ENCODE measurements around the gene UBA1.

- TF ChIP-seq POLR2A (IDR thresholded peaks at IDR 0.05) (no peak), POLR2AphosphoS5 (IDR thresholded peaks at IDR 0.05) (no peak)
- TF ChIP-seq, protein P1, sequence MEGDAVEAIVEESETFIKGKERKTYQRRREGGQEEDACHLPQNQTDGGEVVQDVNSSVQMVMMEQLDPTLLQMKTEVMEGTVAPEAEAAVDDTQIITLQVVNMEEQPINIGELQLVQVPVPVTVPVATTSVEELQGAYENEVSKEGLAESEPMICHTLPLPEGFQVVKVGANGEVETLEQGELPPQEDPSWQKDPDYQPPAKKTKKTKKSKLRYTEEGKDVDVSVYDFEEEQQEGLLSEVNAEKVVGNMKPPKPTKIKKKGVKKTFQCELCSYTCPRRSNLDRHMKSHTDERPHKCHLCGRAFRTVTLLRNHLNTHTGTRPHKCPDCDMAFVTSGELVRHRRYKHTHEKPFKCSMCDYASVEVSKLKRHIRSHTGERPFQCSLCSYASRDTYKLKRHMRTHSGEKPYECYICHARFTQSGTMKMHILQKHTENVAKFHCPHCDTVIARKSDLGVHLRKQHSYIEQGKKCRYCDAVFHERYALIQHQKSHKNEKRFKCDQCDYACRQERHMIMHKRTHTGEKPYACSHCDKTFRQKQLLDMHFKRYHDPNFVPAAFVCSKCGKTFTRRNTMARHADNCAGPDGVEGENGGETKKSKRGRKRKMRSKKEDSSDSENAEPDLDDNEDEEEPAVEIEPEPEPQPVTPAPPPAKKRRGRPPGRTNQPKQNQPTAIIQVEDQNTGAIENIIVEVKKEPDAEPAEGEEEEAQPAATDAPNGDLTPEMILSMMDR (IDR thresholded peaks at IDR 0.05): no peak
Measured at GRCh38 chrX:47164420-47164819, 29.2 kb upstream of the UBA1 start.

All from prostate gland (tissue), 2 donors.